Measurements from ENCODE around the gene C2CD4A.

C2CD4A gene

GRCh38 chr15:62088353-62088693 lies 21.5 kb downstream of the C2CD4A start:
- H4K8ac ChIP-seq (ENCODE audit: low read depth, low read length): no peak overlapping the region
- no CpG with 5 or more reads among the region's 1 CpG for WGBS (ENCODE audit: extremely low coverage, insufficient coverage, insufficient read length)

GRCh38 chr15:62089616-62090015 lies 22.8 kb downstream of the C2CD4A start:
- Histone ChIP-seq H2AK5ac (ENCODE audit: low read length) (no peak overlapping the region), H2BK5ac (ENCODE audit: low read depth, low read length, poor library complexity) (no peak overlapping the region), H3K23ac (ENCODE audit: low read length) (no peak overlapping the region), H4K12ac (ENCODE audit: low read depth, low read length) (no peak overlapping the region), H3K4me3 (ENCODE audit: low read depth, low read length) (no peak overlapping the region), H3K9me3 (ENCODE audit: insufficient read depth, low read depth, low read length) (no peaks in the 10 kb centered on the region), H4K91ac (ENCODE audit: low read depth, low read length) (no peak overlapping the region), H2BK120ac (ENCODE audit: insufficient read depth, low read length, poor library complexity) (no peak overlapping the region), H3K27ac (ENCODE audit: low read depth, low read length) (no peak overlapping the region), H4K8ac (ENCODE audit: low read depth, low read length) (no peak overlapping the region), H3K27me3 (ENCODE audit: insufficient read depth, low read length) (no peaks in the 10 kb centered on the region), H2BK12ac (ENCODE audit: low read length) (no peak overlapping the region), H3K9ac (ENCODE audit: low read length) (no peak overlapping the region), H3K14ac (ENCODE audit: low read length) (no peak overlapping the region), H3K4me1 (ENCODE audit: control insufficient read depth in 1 of 2, insufficient read depth in 2 of 2, low read length in 2 of 2) (no peaks in the 10 kb centered on the region), H3K79me1 (ENCODE audit: low read length) (no peaks in the 10 kb centered on the region), H3K79me2 (ENCODE audit: control insufficient read depth, insufficient read depth, low read length, poor library complexity) (no peaks in the 10 kb centered on the region), H3K4ac (ENCODE audit: low read depth, low read length) (no peak overlapping the region), H2AFZ (ENCODE audit: insufficient read depth, low read length, poor library complexity) (no peak overlapping the region), H3K36me3 (ENCODE audit: control insufficient read depth in 1 of 2, insufficient read depth in 2 of 2, low read length in 2 of 2) (no peaks in the 10 kb centered on the region), H3K4me2 (ENCODE audit: low read length) (no peak overlapping the region), H3K18ac (ENCODE audit: low read length) (no peak overlapping the region)
- DNase-seq: no peak
- no CpG with 5 or more reads among the region's 2 CpGs for WGBS (ENCODE audit: extremely low coverage, insufficient coverage, insufficient read length)

More at GRCh38 chr15:62088353-62088693, 21.5 kb downstream of the C2CD4A start:
- Histone ChIP-seq H3K4me1 (ENCODE audit: control insufficient read depth in 1 of 2, insufficient read depth in 2 of 2, low read length in 2 of 2) (no peaks in the 10 kb centered on the region), H3K27ac (ENCODE audit: low read depth, low read length) (no peak overlapping the region), H3K9ac (ENCODE audit: low read length) (no peak overlapping the region), H3K4ac (ENCODE audit: low read depth, low read length) (no peak overlapping the region), H2AK5ac (ENCODE audit: low read length) (no peak overlapping the region), H3K79me2 (ENCODE audit: control insufficient read depth, insufficient read depth, low read length, poor library complexity) (no peaks in the 10 kb centered on the region), H2BK120ac (ENCODE audit: insufficient read depth, low read length, poor library complexity) (no peak overlapping the region), H3K23ac (ENCODE audit: low read length) (no peak overlapping the region), H2BK5ac (ENCODE audit: low read depth, low read length, poor library complexity) (no peak overlapping the region), H3K79me1 (ENCODE audit: low read length) (no peaks in the 10 kb centered on the region), H4K91ac (ENCODE audit: low read depth, low read length) (no peak overlapping the region), H3K14ac (ENCODE audit: low read length) (no peak overlapping the region), H2BK12ac (ENCODE audit: low read length) (no peak overlapping the region), H3K4me3 (ENCODE audit: low read depth, low read length) (no peak overlapping the region), H3K36me3 (ENCODE audit: control insufficient read depth in 1 of 2, insufficient read depth in 2 of 2, low read length in 2 of 2) (no peaks in the 10 kb centered on the region), H3K4me2 (ENCODE audit: low read length) (no peak overlapping the region), H3K27me3 (ENCODE audit: insufficient read depth, low read length) (no peaks in the 10 kb centered on the region), H2AFZ (ENCODE audit: insufficient read depth, low read length, poor library complexity) (no peak overlapping the region), H4K12ac (ENCODE audit: low read depth, low read length) (no peak overlapping the region), H3K18ac (ENCODE audit: low read length) (no peak overlapping the region), H3K9me3 (ENCODE audit: insufficient read depth, low read depth, low read length) (no peaks in the 10 kb centered on the region)
- DNase-seq: no peak

DNA sequence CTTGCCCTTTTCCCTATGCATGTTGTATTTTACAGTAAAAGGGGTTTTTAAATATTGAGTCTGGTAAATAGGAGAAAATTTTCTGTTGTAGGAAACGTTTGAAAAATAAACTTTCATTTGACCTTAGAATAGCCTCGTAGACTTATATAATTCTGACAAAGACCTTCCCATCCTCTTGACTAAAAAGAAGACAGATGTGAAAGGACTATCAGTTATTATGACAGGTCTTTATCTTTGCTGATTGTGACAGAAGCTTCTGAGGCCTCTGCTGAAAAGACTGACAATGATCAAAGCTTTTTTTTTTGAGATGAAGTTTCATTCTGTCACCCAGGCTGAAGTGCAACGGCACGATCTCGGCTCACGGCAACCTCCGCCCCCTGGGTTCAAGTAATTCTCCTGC lies 24.2 kb downstream of the C2CD4A start:
- Histone ChIP-seq H3K4me2 (ENCODE audit: low read length) (no peak overlapping the region), H4K8ac (ENCODE audit: low read depth, low read length) (no peak overlapping the region), H3K36me3 (ENCODE audit: control insufficient read depth in 1 of 2, insufficient read depth in 2 of 2, low read length in 2 of 2) (no peaks in the 10 kb centered on the region), H3K18ac (ENCODE audit: low read length) (no peak overlapping the region), H2AK5ac (ENCODE audit: low read length) (no peak overlapping the region), H2BK120ac (ENCODE audit: insufficient read depth, low read length, poor library complexity) (no peak overlapping the region), H3K9ac (ENCODE audit: low read length) (no peak overlapping the region), H3K23ac (ENCODE audit: low read length) (no peak overlapping the region), H3K4me1 (ENCODE audit: control insufficient read depth in 1 of 2, insufficient read depth in 2 of 2, low read length in 2 of 2) (no peaks in the 10 kb centered on the region), H4K91ac (ENCODE audit: low read depth, low read length) (no peak overlapping the region), H2BK5ac (ENCODE audit: low read depth, low read length, poor library complexity) (no peak overlapping the region), H2BK12ac (ENCODE audit: low read length) (no peak overlapping the region), H3K79me1 (ENCODE audit: low read length) (no peaks in the 10 kb centered on the region), H3K27ac (ENCODE audit: low read depth, low read length) (no peak overlapping the region), H3K14ac (ENCODE audit: low read length) (no peak overlapping the region), H3K9me3 (ENCODE audit: insufficient read depth, low read depth, low read length) (no peaks in the 10 kb centered on the region), H4K12ac (ENCODE audit: low read depth, low read length) (no peak overlapping the region), H3K4me3 (ENCODE audit: low read depth, low read length) (no peak overlapping the region), H3K79me2 (ENCODE audit: control insufficient read depth, insufficient read depth, low read length, poor library complexity) (no peaks in the 10 kb centered on the region), H3K4ac (ENCODE audit: low read depth, low read length) (no peak overlapping the region), H3K27me3 (ENCODE audit: insufficient read depth, low read length) (no peaks in the 10 kb centered on the region), H2AFZ (ENCODE audit: insufficient read depth, low read length, poor library complexity) (no peak overlapping the region)
- WGBS (ENCODE audit: extremely low coverage, insufficient coverage, insufficient read length): no CpG with 5 or more reads among the region's 7 CpGs
- DNase-seq: no peak

- H2BK12ac ChIP-seq (ENCODE audit: low read length): no peak overlapping the region
- no peak overlapping the region for H3K18ac ChIP-seq (ENCODE audit: low read length)
- no peak overlapping the region for H3K14ac ChIP-seq (ENCODE audit: low read length)
- no peak overlapping the region for H3K4ac ChIP-seq (ENCODE audit: low read depth, low read length)
- H2BK5ac ChIP-seq (ENCODE audit: low read depth, low read length, poor library complexity): no peak overlapping the region
- H3K27me3 ChIP-seq (ENCODE audit: insufficient read depth, low read length): no peaks in the 10 kb centered on the region
- H2AFZ ChIP-seq (ENCODE audit: insufficient read depth, low read length, poor library complexity): no peak overlapping the region
- no peak overlapping the region for H2AK5ac ChIP-seq (ENCODE audit: low read length)
- H4K12ac ChIP-seq (ENCODE audit: low read depth, low read length): no peak overlapping the region
- no peak overlapping the region for H3K23ac ChIP-seq (ENCODE audit: low read length)
- H3K4me3 ChIP-seq (ENCODE audit: low read depth, low read length): no peak overlapping the region
- H3K9me3 ChIP-seq (ENCODE audit: insufficient read depth, low read depth, low read length): no peaks in the 10 kb centered on the region
- no peaks in the 10 kb centered on the region for H3K4me1 ChIP-seq (ENCODE audit: control insufficient read depth in 1 of 2, insufficient read depth in 2 of 2, low read length in 2 of 2)
- no peaks in the 10 kb centered on the region for H3K36me3 ChIP-seq (ENCODE audit: control insufficient read depth in 1 of 2, insufficient read depth in 2 of 2, low read length in 2 of 2)
- no peak overlapping the region for H3K27ac ChIP-seq (ENCODE audit: low read depth, low read length)
- H2BK120ac ChIP-seq (ENCODE audit: insufficient read depth, low read length, poor library complexity): no peak overlapping the region
- no peaks in the 10 kb centered on the region for H3K79me2 ChIP-seq (ENCODE audit: control insufficient read depth, insufficient read depth, low read length, poor library complexity)
- no peak overlapping the region for H3K9ac ChIP-seq (ENCODE audit: low read length)
- H4K8ac ChIP-seq (ENCODE audit: low read depth, low read length): no peak overlapping the region
- DNase-seq: no peak
- no peaks in the 10 kb centered on the region for H3K79me1 ChIP-seq (ENCODE audit: low read length)
- H3K4me2 ChIP-seq (ENCODE audit: low read length): no peak overlapping the region
- no peak overlapping the region for H4K91ac ChIP-seq (ENCODE audit: low read depth, low read length)
- whole genome bisulfite sequencing (ENCODE audit: extremely low coverage, insufficient coverage, insufficient read length): no CpG with 5 or more reads among the region's 5 CpGs
These were observed 27.0 kb downstream of the C2CD4A start for GRCh38 chr15:62093809-62094208.

Data from trophoblast cell (in vitro differentiated cells and primary cell).